Measurements from ENCODE around the gene MYLIP. TPM values are rescaled to one million over a fixed set of nuclear protein-coding genes. Genes with fewer than 3 reads are reported as not detected.

MYLIP gene
- 10 to 100 TPM; 45.6 to 51.2 (median 50.3) TPM for polyA plus RNA-seq (ENCODE audit: insufficient read length in 3 of 3)
- long read RNA-seq, donor 1, transcript MYLIP-202 (7 exons, 1,666 nt) = major isoform, 7 of 7 reads
- long read RNA-seq, donor 1, partial matches to known transcripts = 0 of 7 reads
- long read RNA-seq, donor 1, other reads (novel, unspliced or antisense) = 0 of 7 reads
- long read RNA-seq, donor 2, transcript MYLIP-202 (7 exons, 1,666 nt) = major isoform, 5 of 5 reads
- long read RNA-seq, donor 2, partial matches to known transcripts = 0 of 5 reads
- long read RNA-seq, donor 2, other reads (novel, unspliced or antisense) = 0 of 5 reads
- long read RNA-seq, donor 3, transcript MYLIP-202 (7 exons, 1,666 nt) = major isoform, 13 of 13 reads
- long read RNA-seq, donor 3, partial matches to known transcripts = 0 of 13 reads
- long read RNA-seq, donor 3, other reads (novel, unspliced or antisense) = 0 of 13 reads
- long read RNA-seq, donor 4, transcript MYLIP-202 (7 exons, 1,666 nt) = major isoform, 8 of 8 reads
- long read RNA-seq, donor 4, partial matches to known transcripts = 0 of 8 reads
- long read RNA-seq, donor 4, other reads (novel, unspliced or antisense) = 0 of 8 reads
- long read RNA-seq, donor 5 = 0 reads
- long read RNA-seq, donor 6, transcript MYLIP-202 (7 exons, 1,666 nt) = major isoform, 7 of 29 reads
- long read RNA-seq, donor 6, partial matches to known transcripts = 22 of 29 reads
- long read RNA-seq, donor 6, other reads (novel, unspliced or antisense) = 0 of 29 reads
- long read RNA-seq, donor 7, transcript MYLIP-202 (7 exons, 1,666 nt) = major isoform, 5 of 5 reads
- long read RNA-seq, donor 7, partial matches to known transcripts = 0 of 5 reads
- long read RNA-seq, donor 7, other reads (novel, unspliced or antisense) = 0 of 5 reads
- long read RNA-seq, donor 8 = 0 reads
- long read RNA-seq, donor 9, transcript MYLIP-202 (7 exons, 1,666 nt) = major isoform, 6 of 6 reads
- long read RNA-seq, donor 9, partial matches to known transcripts = 0 of 6 reads
- long read RNA-seq, donor 9, other reads (novel, unspliced or antisense) = 0 of 6 reads
- long read RNA-seq, donor 10, transcript MYLIP-202 (7 exons, 1,666 nt) = major isoform, 6 of 6 reads
- long read RNA-seq, donor 10, partial matches to known transcripts = 0 of 6 reads
- long read RNA-seq, donor 10, other reads (novel, unspliced or antisense) = 0 of 6 reads
- long read RNA-seq, donor 11, transcript MYLIP-202 (7 exons, 1,666 nt) = major isoform, 6 of 6 reads
- long read RNA-seq, donor 11, partial matches to known transcripts = 0 of 6 reads
- long read RNA-seq, donor 11, other reads (novel, unspliced or antisense) = 0 of 6 reads
- long read RNA-seq, donor 12, partial matches to known transcripts = 7 of 10 reads
- long read RNA-seq, donor 12, other reads (novel, unspliced or antisense) = 0 of 10 reads
- long read RNA-seq, donor 13 = 0 reads
- long read RNA-seq, donor 14, transcript MYLIP-202 (7 exons, 1,666 nt) = major isoform, 10 of 10 reads
- long read RNA-seq, donor 14, partial matches to known transcripts = 0 of 10 reads
- long read RNA-seq, donor 14, other reads (novel, unspliced or antisense) = 0 of 10 reads
- long read RNA-seq, donor 15, partial matches to known transcripts = 0 of 5 reads
- long read RNA-seq, donor 15, other reads (novel, unspliced or antisense) = 0 of 5 reads
- long read RNA-seq, donor 16, transcript MYLIP-202 (7 exons, 1,666 nt) = major isoform, 28 of 33 reads
- long read RNA-seq, donor 16, partial matches to known transcripts = 5 of 33 reads
- long read RNA-seq, donor 16, other reads (novel, unspliced or antisense) = 0 of 33 reads

- peak; percentile 84 to 96 (median 94) for DNase-seq (ENCODE audit: extremely low read depth in 1 of 11, low read depth in 9 of 11, low spot score in 4 of 11)
Measured at GRCh38 chr6:16128759-16129622, at the start of gene MYLIP. Gene MYLIP, plus strand, starts transcription at chr6:16129086. Its CDS starts 237 bp downstream, at chr6:16129323.

GRCh38 chr6:16079354-16079753, 49.5 kb upstream of the MYLIP start:
- DNase-seq (ENCODE audit: extremely low read depth in 1 of 11, low read depth in 9 of 11, low spot score in 4 of 11) = no peak

GRCh38 chr6:16080204-16080603, 48.7 kb upstream of the MYLIP start:
- no peak for DNase-seq (ENCODE audit: extremely low read depth in 1 of 11, low read depth in 9 of 11, low spot score in 4 of 11)

GRCh38 chr6:16081326-16081725, 47.6 kb upstream of the MYLIP start:
- no peak for DNase-seq (ENCODE audit: extremely low read depth in 1 of 11, low read depth in 9 of 11, low spot score in 4 of 11)

GRCh38 chr6:16082361-16082760, 46.5 kb upstream of the MYLIP start:
- DNase-seq (ENCODE audit: extremely low read depth in 1 of 11, low read depth in 9 of 11, low spot score in 4 of 11) = no peak

GRCh38 chr6:16086965-16087364, 41.9 kb upstream of the MYLIP start:
- no peak for DNase-seq (ENCODE audit: extremely low read depth in 1 of 11, low read depth in 9 of 11, low spot score in 4 of 11)

GRCh38 chr6:16087386-16087785, 41.5 kb upstream of the MYLIP start:
- no peak for DNase-seq (ENCODE audit: extremely low read depth in 1 of 11, low read depth in 9 of 11, low spot score in 4 of 11)

- DNase-seq (ENCODE audit: extremely low read depth in 1 of 11, low read depth in 9 of 11, low spot score in 4 of 11) = no peak
Measured at GRCh38 chr6:16088409-16088808, 40.5 kb upstream of the MYLIP start.

DNA sequence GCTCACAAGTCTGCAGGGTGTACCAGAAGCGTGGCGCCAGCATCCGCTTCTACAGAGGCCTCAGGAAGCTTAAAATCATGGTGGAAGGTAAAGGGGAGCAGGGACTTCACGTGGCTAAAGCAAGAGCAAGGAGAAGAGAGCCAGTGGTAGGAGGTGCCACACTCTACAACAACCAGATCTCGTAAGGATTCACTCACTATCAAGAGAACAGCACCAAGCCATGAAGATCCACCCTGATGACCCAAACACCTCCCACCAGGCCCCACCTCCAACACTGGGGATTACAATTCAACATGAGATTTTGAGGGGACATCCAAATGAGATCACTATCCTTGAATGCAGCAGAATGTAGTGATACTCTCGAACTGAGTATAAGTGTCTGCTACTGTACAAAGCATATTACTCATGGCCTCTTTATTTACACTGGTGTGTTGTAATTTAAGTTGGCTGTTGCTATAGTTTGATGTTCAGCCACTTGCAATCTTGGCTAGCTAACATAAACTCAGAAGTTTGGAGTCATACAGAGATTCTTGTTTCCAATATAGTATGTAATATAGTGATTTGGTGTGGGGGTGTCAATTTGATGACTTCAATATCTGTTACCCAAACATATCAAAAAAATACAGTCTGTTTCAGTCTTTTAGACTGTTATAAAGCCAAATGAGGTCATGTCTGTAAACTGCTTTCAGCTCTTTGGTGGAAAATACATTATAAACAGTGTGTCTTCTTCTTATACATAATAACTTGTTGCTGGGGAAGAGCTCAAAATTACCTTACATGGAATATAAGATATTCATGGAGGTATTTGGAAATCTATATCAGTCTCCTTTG, 39.4 kb upstream of the MYLIP start:
- DNase-seq (ENCODE audit: extremely low read depth in 1 of 11, low read depth in 9 of 11, low spot score in 4 of 11) = no peak

- no peak for DNase-seq (ENCODE audit: extremely low read depth in 1 of 11, low read depth in 9 of 11, low spot score in 4 of 11)
Measured at GRCh38 chr6:16090452-16090851, 38.4 kb upstream of the MYLIP start.

- DNase-seq (ENCODE audit: extremely low read depth in 1 of 11, low read depth in 9 of 11, low spot score in 4 of 11) = no peak
Measured at GRCh38 chr6:16090920-16091319, 38.0 kb upstream of the MYLIP start.

DNA sequence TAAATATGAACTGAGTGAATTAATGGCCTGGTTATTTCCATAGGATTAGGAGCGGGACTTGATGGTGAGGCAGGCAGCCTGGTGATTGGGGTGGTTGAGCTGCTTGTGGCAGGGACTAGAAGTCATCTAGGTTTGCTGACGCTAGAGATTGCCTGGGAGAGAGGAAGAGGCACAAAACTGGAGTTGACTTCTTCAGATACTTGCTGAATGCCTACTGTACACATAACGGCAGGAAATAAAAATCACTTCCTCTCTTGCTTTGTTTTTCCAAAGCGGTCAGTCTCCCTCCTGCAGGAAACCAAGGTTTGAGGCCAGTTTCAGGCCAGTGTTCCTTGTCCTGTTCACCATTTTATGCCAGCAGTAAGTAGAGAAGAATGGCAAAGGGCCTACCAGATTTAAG, 36.7 kb upstream of the MYLIP start:
- no peak for DNase-seq (ENCODE audit: extremely low read depth in 1 of 11, low read depth in 9 of 11, low spot score in 4 of 11)

- DNase-seq (ENCODE audit: extremely low read depth in 1 of 11, low read depth in 9 of 11, low spot score in 4 of 11) = no peak
Measured at GRCh38 chr6:16092990-16093389, 35.9 kb upstream of the MYLIP start.

DNA sequence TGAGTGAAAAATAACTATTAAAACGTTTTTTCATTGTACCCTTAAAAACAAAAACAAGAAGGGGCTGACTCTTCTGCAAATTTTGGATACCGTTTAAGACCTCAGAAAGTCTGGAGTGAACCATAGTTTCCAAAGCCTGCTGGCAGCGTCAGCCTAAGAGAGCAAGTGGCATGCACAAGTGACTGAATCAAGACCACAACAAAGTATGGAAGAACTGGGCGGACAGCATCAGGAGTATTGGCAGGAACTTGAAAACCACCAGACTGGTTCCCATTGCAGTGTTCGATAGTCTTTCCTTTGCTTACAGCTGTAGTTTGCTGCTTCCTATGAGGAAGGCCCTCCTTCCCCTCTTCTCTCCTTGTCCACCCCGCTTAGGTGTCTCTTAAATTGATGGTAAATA, 33.7 kb upstream of the MYLIP start:
- DNase-seq (ENCODE audit: extremely low read depth in 1 of 11, low read depth in 9 of 11, low spot score in 4 of 11) = no peak

DNA sequence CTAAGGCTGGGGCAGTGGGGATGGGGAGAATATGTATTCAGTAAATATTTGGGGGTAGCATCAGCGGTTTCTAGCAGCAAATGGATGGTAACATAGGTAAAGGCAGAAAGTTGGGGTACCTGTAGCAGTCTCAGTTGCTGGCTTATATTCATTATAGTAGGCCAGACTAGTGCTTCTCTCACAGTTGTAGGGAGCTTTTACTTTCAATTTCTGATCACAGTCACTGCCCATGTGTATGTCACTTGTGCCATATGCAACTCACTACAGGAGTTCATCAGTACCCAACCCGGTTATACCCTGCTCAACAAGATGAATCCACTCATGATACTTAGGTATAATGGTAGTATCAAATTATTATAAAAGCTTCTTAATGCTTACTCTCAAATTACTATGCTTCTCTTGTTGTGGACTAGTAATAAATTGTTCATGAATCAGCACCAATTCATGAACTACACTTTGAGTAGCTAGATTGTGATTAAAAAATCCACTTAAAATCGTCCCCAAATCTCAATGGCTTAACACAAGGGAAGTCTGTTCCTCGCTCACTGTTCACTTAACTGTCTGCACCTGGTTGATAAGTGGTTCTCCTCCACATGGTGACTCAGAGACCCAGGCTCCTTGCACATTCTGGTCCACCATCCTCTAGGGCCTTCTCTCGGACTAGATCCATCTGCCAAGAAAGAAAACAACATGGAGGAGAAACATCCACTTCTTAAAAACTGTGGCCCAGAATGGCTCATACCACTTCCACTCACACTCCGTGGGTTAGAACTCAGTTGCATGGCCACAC, 31.3 kb upstream of the MYLIP start:
- no peak for DNase-seq (ENCODE audit: extremely low read depth in 1 of 11, low read depth in 9 of 11, low spot score in 4 of 11)

- no peak for DNase-seq (ENCODE audit: extremely low read depth in 1 of 11, low read depth in 9 of 11, low spot score in 4 of 11)
Measured at GRCh38 chr6:16098211-16098610, 30.7 kb upstream of the MYLIP start.
